GM12872 (cell line): ENCODE measurements around the gene IL6ST.

Experiments
- TF ChIP-seq, protein P1 (sequence below): IDR thresholded peaks from 3 replicates; pipeline ENCODE4 v1.5.1; 2011; ENCODE audit warnings: low read depth, mild to moderate bottlenecking, low read length, moderate library complexity; ENCODE audit not compliant: insufficient read depth

Gene IL6ST

GRCh38 chr5:55897206-55897894 is 97.4 kb downstream of the IL6ST start:
- TF ChIP-seq, protein P1, sequence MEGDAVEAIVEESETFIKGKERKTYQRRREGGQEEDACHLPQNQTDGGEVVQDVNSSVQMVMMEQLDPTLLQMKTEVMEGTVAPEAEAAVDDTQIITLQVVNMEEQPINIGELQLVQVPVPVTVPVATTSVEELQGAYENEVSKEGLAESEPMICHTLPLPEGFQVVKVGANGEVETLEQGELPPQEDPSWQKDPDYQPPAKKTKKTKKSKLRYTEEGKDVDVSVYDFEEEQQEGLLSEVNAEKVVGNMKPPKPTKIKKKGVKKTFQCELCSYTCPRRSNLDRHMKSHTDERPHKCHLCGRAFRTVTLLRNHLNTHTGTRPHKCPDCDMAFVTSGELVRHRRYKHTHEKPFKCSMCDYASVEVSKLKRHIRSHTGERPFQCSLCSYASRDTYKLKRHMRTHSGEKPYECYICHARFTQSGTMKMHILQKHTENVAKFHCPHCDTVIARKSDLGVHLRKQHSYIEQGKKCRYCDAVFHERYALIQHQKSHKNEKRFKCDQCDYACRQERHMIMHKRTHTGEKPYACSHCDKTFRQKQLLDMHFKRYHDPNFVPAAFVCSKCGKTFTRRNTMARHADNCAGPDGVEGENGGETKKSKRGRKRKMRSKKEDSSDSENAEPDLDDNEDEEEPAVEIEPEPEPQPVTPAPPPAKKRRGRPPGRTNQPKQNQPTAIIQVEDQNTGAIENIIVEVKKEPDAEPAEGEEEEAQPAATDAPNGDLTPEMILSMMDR: no peak

DNA sequence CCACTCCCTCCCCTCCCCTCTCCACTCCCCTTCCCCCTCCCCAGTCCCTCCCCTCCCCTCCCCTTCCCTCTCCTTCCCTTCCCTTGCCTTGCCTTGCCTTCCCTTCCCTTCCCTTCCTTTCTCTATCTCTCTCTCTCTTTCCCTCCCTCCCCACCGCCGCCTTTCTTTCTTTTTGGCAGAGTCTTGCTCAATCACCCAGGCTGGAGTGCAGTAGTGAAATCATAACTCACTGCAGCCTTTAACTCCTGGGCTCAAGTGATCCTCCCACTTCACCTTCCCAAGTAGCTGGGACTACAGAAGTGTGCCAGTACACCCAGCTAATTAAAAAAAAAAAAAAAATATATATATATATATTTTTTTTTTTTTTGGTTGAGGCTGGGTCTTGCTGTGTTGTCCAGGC is 98.1 kb downstream of the IL6ST start:
- TF ChIP-seq, protein P1: no peak

- TF ChIP-seq, protein P1: no peak
These were observed 98.5 kb downstream of the IL6ST start for GRCh38 chr5:55896238-55896637.

- TF ChIP-seq, protein P1: no peak
These were observed 99.4 kb downstream of the IL6ST start for GRCh38 chr5:55895346-55895745.

DNA sequence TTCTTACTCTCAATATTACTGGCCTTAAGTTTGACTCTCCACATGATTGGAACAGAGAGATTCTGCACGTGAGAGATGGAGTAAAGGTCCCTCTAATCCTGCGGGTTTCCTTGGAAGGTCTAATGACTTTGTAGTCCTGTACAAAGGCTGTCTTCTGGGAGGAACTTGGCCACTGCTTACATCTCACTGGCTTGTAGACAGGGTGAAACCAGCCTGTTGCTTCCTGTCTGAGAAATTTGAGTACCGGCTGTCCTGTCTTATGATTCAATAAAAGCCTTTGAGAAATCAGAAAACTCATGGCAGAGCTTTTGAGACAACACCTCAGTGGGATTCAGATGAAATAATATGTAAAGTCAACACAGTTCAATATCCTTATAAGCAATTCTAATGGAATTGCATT is 100.6 kb downstream of the IL6ST start:
- TF ChIP-seq, protein P1: no peak

- TF ChIP-seq, protein P1: no peak
These were observed 102.3 kb downstream of the IL6ST start for GRCh38 chr5:55892479-55892878.

DNA sequence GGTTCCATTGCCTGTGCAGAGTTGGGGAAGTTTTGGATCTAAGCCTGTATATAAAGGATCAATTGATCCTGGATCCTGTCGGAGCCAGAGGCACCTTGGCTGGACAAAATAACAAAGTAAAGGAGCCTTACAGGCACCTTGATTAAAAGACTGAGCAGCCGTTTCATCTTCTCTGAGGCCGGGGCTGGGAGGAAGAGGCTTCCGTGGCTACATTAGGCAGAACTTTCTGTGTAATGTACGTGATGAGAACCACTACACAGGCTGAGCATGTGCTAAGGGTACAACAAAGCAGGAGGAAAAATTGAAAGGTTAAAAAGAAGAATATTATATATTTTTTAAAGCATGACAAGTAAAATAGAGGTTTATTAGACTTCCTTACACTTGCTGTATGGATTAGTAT is 106.6 kb downstream of the IL6ST start:
- TF ChIP-seq, protein P1: no peak

GRCh38 chr5:55885359-55885758 is 109.4 kb downstream of the IL6ST start:
- TF ChIP-seq, protein P1: no peak
